ENCODE data around the gene CX3CR1.

GRCh38 chr3:39290255-39290654 is 10.4 kb upstream of the CX3CR1 start:
- TF ChIP-seq CTCF (IDR thresholded peaks at IDR 0.05) (no peak), EP300 (IDR thresholded peaks at IDR 0.05) (no peak), POLR2A (IDR thresholded peaks at IDR 0.05) (no peak)
